ENCODE results near the gene GALNT2.
A peak's percentile ranks its signal among the peaks of the same experiment; 100 is the strongest.

Gene GALNT2

GRCh38 chr1:230279583-230279945, 212.5 kb downstream of the GALNT2 start:
- no peaks in the 10 kb centered on the region for H3K4me1 Mint-ChIP-seq
- no peak overlapping the region for H3K27ac Mint-ChIP-seq (ENCODE audit: low read depth)
- H3K27me3 Mint-ChIP-seq, result no peaks in the 10 kb centered on the region
- no peaks in the 10 kb centered on the region for H3K9me3 Mint-ChIP-seq
- no peak for DNase-seq (ENCODE audit: low spot score in 2 of 2)
- peaks cover 15% of the 10 kb centered on the region for H3K36me3 Mint-ChIP-seq (ENCODE audit: insufficient read depth)
- no peak overlapping the region for H3K4me3 Mint-ChIP-seq
- no peak for ATAC-seq (replicated peaks; ENCODE audit: extremely low read depth, poor library complexity, severe bottlenecking)

GRCh38 chr1:230280054-230280795, 213.2 kb downstream of the GALNT2 start:
- Mint-ChIP-seq H3K27me3 (no peaks in the 10 kb centered on the region), H3K27ac (ENCODE audit: low read depth) (no peak overlapping the region), H3K9me3 (no peaks in the 10 kb centered on the region), H3K36me3 (ENCODE audit: insufficient read depth) (peaks cover 15% of the 10 kb centered on the region), H3K4me3 (no peak overlapping the region), H3K4me1 (no peaks in the 10 kb centered on the region)
- ATAC-seq (replicated peaks; ENCODE audit: extremely low read depth, poor library complexity, severe bottlenecking), result no peak
- DNase-seq (ENCODE audit: low spot score in 2 of 2), result no peak

GRCh38 chr1:230280906-230281413, 213.9 kb downstream of the GALNT2 start:
- no peak for ATAC-seq (replicated peaks; ENCODE audit: extremely low read depth, poor library complexity, severe bottlenecking)
- peaks cover 15% of the 10 kb centered on the region for H3K36me3 Mint-ChIP-seq (ENCODE audit: insufficient read depth)
- no peaks in the 10 kb centered on the region for H3K4me1 Mint-ChIP-seq
- DNase-seq (ENCODE audit: low spot score in 2 of 2), result no peak
- H3K27ac Mint-ChIP-seq (ENCODE audit: low read depth), result no peak overlapping the region
- no peak overlapping the region for H3K4me3 Mint-ChIP-seq
- no peaks in the 10 kb centered on the region for H3K9me3 Mint-ChIP-seq
- no peaks in the 10 kb centered on the region for H3K27me3 Mint-ChIP-seq

DNA sequence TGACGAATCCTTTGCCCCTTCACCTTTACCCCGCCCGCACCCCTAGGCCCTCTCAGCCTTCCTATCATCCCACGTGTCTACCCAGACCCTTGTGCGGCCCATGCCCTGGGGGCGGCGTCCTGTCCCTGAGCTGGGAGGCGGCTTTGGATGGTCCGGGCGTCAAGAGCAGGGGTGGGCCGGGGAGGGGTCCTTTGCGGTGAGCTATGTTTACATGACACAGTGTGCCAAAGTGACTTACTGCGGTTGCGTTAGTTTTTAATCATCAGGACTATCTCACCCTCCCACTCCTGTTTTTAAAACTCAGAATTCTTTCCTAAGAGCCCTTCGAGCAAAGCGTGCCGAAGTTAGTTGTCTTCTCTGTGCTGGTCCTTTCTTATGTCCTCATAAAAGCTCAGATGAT, 214.5 kb downstream of the GALNT2 start:
- Mint-ChIP-seq H3K4me1 (no peaks in the 10 kb centered on the region), H3K36me3 (ENCODE audit: insufficient read depth) (peaks cover 15% of the 10 kb centered on the region), H3K27ac (ENCODE audit: low read depth) (no peak overlapping the region), H3K27me3 (no peaks in the 10 kb centered on the region), H3K4me3 (no peak overlapping the region), H3K9me3 (no peaks in the 10 kb centered on the region)
- no peak for ATAC-seq (replicated peaks; ENCODE audit: extremely low read depth, poor library complexity, severe bottlenecking)
- no peak for DNase-seq (ENCODE audit: low spot score in 2 of 2)

- H3K4me1 Mint-ChIP-seq, result no peaks in the 10 kb centered on the region
- ATAC-seq (replicated peaks; ENCODE audit: extremely low read depth, poor library complexity, severe bottlenecking), result no peak
- no peaks in the 10 kb centered on the region for H3K27me3 Mint-ChIP-seq
- no peak for DNase-seq (ENCODE audit: low spot score in 2 of 2)
- no peak overlapping the region for H3K4me3 Mint-ChIP-seq
- no peaks in the 10 kb centered on the region for H3K9me3 Mint-ChIP-seq
- peaks cover 15% of the 10 kb centered on the region for H3K36me3 Mint-ChIP-seq (ENCODE audit: insufficient read depth)
- H3K27ac Mint-ChIP-seq (ENCODE audit: low read depth), result no peak overlapping the region
Measured at GRCh38 chr1:230282157-230282556, 215.1 kb downstream of the GALNT2 start.

DNA sequence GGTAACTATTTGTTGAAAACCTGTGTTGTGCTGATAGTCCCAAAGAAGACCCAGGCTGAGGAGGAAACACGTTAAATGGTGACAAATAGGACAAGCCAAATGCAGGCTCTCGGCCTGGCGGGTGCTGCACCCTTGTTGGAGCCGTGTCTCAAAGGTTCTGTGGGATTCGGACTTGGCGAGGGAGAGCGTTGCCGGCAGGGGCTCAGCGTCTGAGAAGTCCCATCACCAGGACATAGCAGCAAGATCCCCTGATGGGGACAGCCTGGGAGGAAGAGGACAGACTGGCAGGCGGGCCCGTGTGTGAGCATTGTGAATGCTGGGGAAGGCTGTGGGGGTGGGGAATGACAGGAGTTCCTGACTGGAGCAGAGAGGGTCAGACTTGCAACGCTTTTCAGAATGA, 216.6 kb downstream of the GALNT2 start:
- H3K4me3 Mint-ChIP-seq, result no peak overlapping the region
- H3K9me3 Mint-ChIP-seq, result no peaks in the 10 kb centered on the region
- no peaks in the 10 kb centered on the region for H3K4me1 Mint-ChIP-seq

DNA sequence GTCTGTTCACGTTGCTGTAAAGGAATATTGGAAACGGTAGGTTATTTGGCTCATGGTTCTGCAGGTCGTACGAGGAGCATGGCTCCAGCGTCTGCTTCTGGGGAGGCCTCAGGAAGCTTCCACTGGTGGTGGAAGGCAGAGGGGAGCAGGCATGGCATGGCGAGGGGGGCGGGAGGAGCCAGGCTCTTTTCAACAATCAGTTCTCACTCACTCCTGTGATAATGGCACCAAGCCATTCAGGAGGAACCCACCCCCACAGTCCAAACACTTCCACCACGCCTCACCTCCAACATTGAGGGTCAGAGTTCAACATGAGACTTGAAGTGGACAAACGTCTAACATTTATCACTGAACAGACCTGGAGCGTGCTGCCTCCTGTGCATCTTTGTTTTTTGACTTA, 217.9 kb downstream of the GALNT2 start:
- ATAC-seq (replicated peaks; ENCODE audit: extremely low read depth, poor library complexity, severe bottlenecking), result no peak
- Mint-ChIP-seq H3K36me3 (ENCODE audit: insufficient read depth) (peaks cover 2% of the 10 kb centered on the region), H3K27ac (ENCODE audit: low read depth) (no peak overlapping the region), H3K4me3 (no peak overlapping the region), H3K27me3 (peaks cover 18% of the 10 kb centered on the region), H3K9me3 (no peaks in the 10 kb centered on the region), H3K4me1 (no peaks in the 10 kb centered on the region)
- DNase-seq (ENCODE audit: low spot score in 2 of 2), result no peak

More for the DNA sequence above, 216.6 kb downstream of the GALNT2 start:
- DNase-seq (ENCODE audit: low spot score in 2 of 2) (no peak), ATAC-seq (replicated peaks; ENCODE audit: extremely low read depth, poor library complexity, severe bottlenecking) (no peak)
- Mint-ChIP-seq H3K36me3 (ENCODE audit: insufficient read depth) (peaks cover 7% of the 10 kb centered on the region), H3K27ac (ENCODE audit: low read depth) (no peak overlapping the region), H3K27me3 (peaks cover 12% of the 10 kb centered on the region)

DNA sequence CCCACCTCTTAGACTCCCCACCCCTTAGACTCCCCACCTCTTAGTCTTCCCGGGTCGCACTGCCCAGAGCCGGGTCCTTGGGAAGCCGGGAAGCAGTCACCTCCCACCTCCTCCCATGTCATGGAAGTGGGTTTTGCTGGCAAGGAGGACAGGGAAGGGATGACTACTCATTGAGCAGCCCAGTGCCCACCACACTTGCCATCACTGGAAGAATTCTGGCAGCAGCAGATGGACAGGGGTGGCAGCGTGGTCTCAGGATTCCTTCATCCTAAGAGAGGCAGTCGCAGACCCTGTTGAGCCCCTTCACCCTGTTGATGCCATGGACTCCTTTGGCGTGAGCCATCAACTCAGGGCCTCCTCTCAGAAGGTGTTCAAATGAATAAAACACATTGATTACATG, 218.3 kb downstream of the GALNT2 start:
- Mint-ChIP-seq H3K9me3 (no peaks in the 10 kb centered on the region), H3K27ac (ENCODE audit: low read depth) (no peak overlapping the region)

DNA sequence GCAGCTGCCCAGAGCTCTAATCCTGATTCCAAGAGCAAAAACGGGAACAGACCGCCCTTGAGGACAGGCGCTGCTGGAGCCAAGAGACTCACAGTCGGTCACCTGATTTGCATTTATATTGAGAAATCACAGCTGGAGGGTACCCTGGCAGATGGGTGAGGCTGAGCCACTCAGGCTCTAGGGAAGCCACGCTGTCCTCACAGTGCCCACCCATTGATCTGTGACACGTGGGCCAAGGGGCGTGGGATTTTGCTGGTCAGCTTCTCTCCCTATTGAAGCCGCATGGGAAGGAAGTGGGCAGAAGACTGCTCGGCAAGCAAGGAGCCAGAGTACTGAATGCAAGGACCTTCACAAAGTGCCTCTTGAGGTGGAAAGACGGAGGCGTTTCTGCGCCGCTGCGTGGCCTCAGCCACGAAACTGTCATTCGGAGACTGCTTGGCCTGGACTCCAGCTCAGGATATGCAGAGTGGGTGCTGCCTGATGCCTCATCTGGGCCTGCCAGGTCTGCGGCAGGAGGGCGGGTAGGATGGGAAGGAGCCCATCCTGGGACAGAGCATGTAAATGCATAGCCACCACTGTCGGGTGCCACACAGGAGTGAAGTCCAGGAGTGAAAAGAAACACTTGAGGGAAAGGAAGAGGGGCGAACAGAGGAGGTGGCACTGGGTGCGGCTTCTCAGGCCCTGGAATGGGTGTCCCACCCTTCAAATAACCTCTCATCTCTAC, 219.3 kb downstream of the GALNT2 start:
- Mint-ChIP-seq H3K9me3 (no peaks in the 10 kb centered on the region), H3K27me3 (peaks cover 24% of the 10 kb centered on the region), H3K4me1 (peaks cover under 1% of the 10 kb centered on the region), H3K27ac (ENCODE audit: low read depth) (no peak overlapping the region), H3K4me3 (no peak overlapping the region), H3K36me3 (ENCODE audit: insufficient read depth) (no peaks in the 10 kb centered on the region)
- no peak for DNase-seq (ENCODE audit: low spot score in 2 of 2)
- ATAC-seq (replicated peaks; ENCODE audit: extremely low read depth, poor library complexity, severe bottlenecking), result no peak

More for the DNA sequence above, 218.3 kb downstream of the GALNT2 start:
- Mint-ChIP-seq H3K27me3 (peaks cover 21% of the 10 kb centered on the region), H3K36me3 (ENCODE audit: insufficient read depth) (peaks cover 2% of the 10 kb centered on the region), H3K4me1 (no peaks in the 10 kb centered on the region), H3K4me3 (no peak overlapping the region)
- ATAC-seq (replicated peaks; ENCODE audit: extremely low read depth, poor library complexity, severe bottlenecking) (no peak), DNase-seq (ENCODE audit: low spot score in 2 of 2) (no peak)

DNA sequence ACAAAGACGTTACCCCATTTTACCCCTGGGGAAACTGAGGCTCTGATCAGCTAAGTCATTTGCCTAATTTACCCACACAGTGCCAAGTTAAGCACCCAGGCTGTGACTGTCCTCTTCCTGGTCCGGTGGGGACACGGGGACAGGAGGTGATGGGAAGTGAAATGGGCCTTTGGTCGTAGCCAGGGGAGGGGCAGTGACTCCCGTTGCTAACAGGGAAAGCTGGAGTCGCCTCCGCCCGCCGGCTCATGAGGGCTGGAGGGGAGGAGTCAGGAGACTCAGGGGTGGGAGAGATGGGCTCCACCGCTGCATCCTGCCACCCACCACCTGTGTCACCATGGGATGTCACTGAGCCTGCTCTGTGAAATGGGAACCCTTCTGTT, 219.8 kb downstream of the GALNT2 start:
- H3K27me3 Mint-ChIP-seq, result peaks cover 29% of the 10 kb centered on the region
- H3K4me3 Mint-ChIP-seq, result no peak overlapping the region
- no peak for ATAC-seq (replicated peaks; ENCODE audit: extremely low read depth, poor library complexity, severe bottlenecking)
- no peak for DNase-seq (ENCODE audit: low spot score in 2 of 2)
- H3K27ac Mint-ChIP-seq (ENCODE audit: low read depth), result no peak overlapping the region
- H3K9me3 Mint-ChIP-seq, result no peaks in the 10 kb centered on the region
- H3K36me3 Mint-ChIP-seq (ENCODE audit: insufficient read depth), result no peaks in the 10 kb centered on the region
- peaks cover 6% of the 10 kb centered on the region for H3K4me1 Mint-ChIP-seq

GRCh38 chr1:230287674-230288315, 220.8 kb downstream of the GALNT2 start:
- H3K4me1 Mint-ChIP-seq, result peaks cover 9% of the 10 kb centered on the region

DNA sequence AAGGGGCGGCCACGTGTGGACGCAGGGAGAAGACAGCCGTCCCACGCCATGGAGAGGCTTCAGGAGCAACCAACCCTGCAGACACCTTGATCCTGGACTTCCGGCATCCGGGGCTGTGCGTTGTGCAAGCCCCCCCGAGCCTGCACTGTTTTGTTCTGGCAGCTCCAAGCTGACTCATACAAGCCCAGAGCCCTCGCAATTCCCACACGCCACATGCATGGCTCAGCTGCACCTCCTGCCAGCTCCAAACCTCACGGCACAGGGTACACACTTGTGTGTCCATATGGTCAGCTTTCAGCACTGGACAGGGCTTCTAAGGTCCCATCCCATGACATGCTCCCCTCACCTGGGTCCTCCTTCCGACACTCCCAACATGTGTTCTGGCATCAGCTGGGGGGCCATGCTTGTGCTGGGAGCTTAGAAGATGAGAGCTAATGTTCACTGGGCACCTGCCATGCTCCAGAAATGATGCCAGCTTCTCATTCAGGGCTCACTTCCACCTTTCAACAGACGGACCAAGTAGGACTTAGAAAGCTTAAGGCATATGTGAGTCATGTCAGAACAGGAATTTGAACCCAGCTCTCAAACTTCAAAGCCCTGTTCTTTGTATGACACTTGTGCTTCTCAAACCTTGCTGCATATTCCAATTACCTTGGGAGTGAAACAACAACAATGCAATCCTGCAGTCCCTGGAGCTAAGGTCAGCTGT, 221.8 kb downstream of the GALNT2 start:
- Mint-ChIP-seq H3K9me3 (no peaks in the 10 kb centered on the region), H3K4me3 (no peak overlapping the region), H3K36me3 (ENCODE audit: insufficient read depth) (no peaks in the 10 kb centered on the region), H3K27ac (ENCODE audit: low read depth) (no peak overlapping the region), H3K4me1 (peaks cover 9% of the 10 kb centered on the region), H3K27me3 (peaks cover 48% of the 10 kb centered on the region)
- ATAC-seq (replicated peaks; ENCODE audit: extremely low read depth, poor library complexity, severe bottlenecking) (no peak), DNase-seq (ENCODE audit: low spot score in 2 of 2) (no peak)

More at GRCh38 chr1:230287674-230288315, 220.8 kb downstream of the GALNT2 start:
- Mint-ChIP-seq H3K27me3 (peaks cover 38% of the 10 kb centered on the region), H3K36me3 (ENCODE audit: insufficient read depth) (no peaks in the 10 kb centered on the region), H3K9me3 (no peaks in the 10 kb centered on the region), H3K4me3 (no peak overlapping the region), H3K27ac (ENCODE audit: low read depth) (peak overlapping the region; percentile 67)
- DNase-seq (ENCODE audit: low spot score in 2 of 2) (no peak), ATAC-seq (replicated peaks; ENCODE audit: extremely low read depth, poor library complexity, severe bottlenecking) (no peak)

Data from central memory CD8-positive, alpha-beta T cell (primary cell).